GM21576 (cell line): ENCODE results near the gene CPNE4.
A peak's percentile ranks its signal among the peaks of the same experiment; 100 is the strongest.

Source experiments
- ATAC-seq: cut with Tn5 transposase; IDR thresholded peaks from one replicate; pipeline ENCODE4 v1.9.1; 2021; ENCODE audit warnings: mild to moderate bottlenecking, moderate library complexity; ENCODE audit not compliant: unreplicated experiment

CPNE4 gene

DNA sequence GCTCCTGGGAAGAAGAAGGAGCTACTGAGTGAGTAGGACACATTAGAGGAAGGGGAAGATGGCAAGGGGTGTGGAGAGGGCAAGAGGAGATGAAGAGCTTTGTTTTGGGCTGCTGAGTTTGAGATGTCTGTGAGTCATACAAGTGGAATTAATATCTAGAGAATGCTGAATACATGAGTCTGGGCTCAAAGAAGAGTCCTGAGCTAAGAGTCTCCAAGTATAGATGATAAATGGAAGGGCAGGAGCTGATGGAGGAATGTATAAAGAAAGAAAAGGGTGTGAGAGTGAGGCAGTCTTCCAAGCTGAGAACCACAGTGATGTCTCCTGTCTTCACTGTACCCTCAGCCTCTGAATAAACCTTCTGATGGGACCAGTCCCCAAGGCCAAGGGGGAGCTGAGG is 326.6 kb downstream of the CPNE4 start:
- ATAC-seq, result no peak

GRCh38 chr3:131705558-131706051 is 329.2 kb downstream of the CPNE4 start:
- peak; percentile 78 for ATAC-seq

DNA sequence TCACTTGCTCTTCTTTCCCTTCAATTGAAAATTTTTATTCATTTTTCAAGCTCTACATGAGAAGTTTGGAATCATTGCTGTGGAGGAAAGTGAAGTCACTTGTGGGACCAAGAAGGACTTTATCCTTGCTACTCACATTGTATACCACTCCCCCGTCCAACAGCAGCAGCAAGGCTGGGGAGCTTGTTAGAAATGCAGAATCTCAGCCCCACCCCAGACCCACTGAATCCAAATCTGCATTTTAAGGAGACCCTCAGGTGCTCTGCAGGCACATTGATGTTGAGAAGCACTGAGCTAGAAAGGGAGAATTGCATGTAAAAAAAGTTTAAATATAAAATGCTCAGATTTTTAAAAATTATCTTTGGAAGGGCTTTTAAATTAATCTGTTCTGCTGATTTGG is 329.7 kb downstream of the CPNE4 start:
- no peak for ATAC-seq

DNA sequence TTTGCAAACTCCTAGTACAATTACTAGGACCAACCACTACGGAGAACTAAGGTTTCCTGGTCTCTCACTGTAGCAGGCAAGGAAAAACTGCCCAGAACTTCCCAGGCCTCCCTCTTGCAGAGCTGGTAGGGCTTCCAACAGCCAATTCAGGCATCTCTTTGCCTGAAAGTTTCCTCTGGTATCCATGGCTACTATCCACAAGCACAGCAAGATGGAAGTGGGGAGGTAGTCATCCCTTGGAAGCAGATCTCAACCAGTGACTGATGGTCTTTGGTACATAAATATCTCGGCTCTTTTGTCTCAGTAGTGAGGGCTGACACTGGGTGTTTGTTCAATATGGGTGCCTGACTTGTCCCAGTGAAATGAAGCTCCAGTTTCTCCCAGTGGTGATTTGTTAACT is 330.7 kb downstream of the CPNE4 start:
- no peak for ATAC-seq

DNA sequence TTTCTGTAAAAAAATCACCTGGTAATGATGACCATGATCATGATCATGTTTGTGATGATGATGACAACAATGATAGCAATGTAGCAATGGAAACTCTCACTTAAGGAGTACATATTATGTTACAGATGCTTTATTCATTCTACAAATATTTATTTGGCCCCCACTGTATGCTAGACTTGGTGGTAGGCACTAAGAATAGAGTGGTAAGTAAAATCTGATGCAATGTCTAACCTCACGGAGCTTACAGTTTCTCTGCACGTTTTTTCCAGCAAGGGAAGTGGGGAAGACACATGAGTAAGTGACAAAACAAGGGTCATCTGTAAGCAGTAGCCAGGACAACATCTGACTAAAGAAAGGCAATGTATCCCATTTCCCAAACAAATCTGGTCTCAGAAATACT is 332.7 kb downstream of the CPNE4 start:
- no peak for ATAC-seq

GRCh38 chr3:131701153-131701770 is 333.6 kb downstream of the CPNE4 start:
- ATAC-seq, result no peak

- ATAC-seq, result no peak
These were observed 335.8 kb downstream of the CPNE4 start for GRCh38 chr3:131699001-131699400.

- ATAC-seq, result no peak
These were observed 340.4 kb downstream of the CPNE4 start for GRCh38 chr3:131694376-131694775.

DNA sequence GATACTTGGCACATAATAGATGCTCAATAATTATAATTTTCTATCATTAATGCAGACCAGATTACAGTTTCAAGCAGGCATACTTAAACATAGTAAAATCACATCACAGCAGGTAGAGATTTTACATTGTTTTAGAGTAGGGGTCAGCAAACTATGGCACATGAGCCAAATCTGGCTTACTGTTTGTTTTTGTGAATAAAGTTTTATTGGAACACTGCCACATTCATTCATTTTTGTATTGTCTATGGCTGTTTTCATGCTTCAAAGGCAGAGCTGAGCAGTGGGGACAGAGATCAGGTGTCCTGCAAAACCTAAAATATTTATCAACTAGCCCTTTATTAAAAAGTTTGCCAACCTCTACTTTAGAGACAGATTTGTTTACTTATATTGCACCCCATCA is 342.5 kb downstream of the CPNE4 start:
- ATAC-seq, result no peak

DNA sequence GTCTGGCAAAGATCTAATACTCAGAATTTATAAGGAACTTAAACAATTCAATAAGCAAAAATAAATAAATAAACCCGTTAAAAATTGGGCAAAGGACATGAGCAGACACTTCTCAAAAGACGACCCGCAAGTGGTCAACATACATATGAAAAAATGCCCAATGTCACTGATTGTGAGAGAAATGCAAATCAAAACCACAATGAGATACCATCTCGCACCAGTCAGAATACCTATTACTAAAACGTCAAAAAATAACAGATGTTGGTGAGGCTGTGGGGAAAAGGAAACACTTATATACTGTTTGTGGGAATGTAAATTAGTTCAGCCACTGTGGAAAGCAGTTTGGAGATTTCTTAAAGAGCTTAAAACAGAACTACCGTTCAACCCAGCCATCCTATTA is 344.0 kb downstream of the CPNE4 start:
- ATAC-seq, result no peak

- no peak for ATAC-seq
These were observed 346.4 kb downstream of the CPNE4 start for GRCh38 chr3:131688370-131688769.

DNA sequence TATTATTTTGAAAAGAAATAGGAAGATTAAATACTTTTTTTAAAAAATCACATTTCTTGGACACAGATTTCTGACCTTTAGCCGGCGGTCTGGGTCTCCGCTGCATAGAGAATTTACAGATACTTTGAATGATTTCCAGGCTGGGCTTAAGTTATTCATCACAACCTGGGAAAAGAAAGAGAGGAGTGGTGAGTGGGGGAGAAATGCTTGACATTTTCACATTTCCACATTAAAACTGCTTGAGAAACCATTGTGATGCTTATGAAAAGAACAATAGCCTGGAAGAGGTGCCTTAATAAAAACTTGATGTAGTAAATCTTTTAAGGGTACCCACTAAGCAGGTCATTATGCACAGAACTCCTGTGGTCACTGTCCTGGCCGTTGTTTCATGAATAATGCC is 365.2 kb downstream of the CPNE4 start:
- ATAC-seq, result no peak

DNA sequence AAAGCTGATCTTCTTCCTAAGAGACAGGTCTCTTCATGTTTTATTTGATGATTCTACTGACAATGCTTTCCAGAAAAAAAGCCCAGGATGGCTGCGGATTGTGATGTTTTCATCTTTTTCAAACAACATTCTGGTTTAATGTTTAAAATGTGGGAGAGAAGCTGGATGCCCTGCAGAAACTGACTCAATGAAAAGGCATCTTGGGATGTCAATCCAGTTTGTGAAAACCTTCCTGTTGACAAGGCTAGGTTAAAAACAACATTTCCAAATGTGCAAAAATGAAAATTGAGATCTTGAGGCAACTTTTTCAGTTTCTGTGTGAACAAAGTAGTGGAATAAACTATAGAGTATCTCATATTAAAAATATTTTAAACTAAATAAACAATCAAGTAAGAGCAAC is 376.0 kb downstream of the CPNE4 start:
- ATAC-seq, result no peak

- ATAC-seq, result no peak
These were observed 376.7 kb downstream of the CPNE4 start for GRCh38 chr3:131658115-131658514.

- no peak for ATAC-seq
These were observed 379.6 kb downstream of the CPNE4 start for GRCh38 chr3:131655070-131655690.

DNA sequence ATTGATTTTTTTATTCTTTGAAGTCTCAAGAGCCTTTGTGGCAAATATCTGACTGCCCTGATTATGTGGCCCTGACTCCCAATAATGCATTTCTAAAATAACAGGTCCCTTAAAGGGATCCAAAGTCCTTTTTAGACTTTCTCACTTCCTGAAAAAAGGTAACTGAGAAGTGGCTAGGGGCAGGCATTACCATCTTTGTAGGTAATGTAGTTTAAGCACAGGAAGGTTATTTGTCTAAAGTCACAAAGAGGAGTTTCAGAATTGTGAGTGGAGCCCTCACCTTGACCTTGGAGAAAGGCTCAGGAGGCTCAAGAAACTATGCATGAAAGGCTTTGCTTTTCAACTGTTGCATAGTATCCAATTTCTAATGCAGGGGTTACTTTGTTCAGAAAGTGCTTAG is 389.2 kb downstream of the CPNE4 start:
- ATAC-seq, result no peak

DNA sequence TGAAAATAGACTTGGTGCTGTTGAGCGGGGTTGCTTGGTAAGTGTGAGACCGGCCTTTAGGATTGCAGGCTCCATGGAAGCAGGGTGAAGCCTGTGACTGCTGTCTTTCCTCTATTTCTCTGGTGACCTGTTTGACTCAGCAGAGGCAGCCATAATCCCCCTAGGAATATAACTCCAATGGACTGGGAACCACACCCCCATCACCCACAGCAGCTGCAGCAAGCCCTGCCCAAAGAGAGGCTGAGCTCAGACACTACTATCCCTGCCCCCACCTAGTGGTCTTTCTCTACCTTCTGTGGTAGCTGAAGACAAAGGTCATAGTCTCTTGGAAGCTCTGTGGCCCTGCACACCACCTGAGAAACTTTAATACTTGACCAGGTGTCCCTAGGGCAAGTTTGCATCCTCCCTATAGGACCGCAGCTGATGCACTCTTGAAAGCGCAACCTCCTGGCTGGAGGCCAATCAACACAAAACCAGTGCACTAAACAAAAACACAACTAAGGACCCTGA is 398.5 kb downstream of the CPNE4 start:
- no peak for ATAC-seq

- ATAC-seq, result no peak
These were observed 404.0 kb downstream of the CPNE4 start for GRCh38 chr3:131630807-131631206.

- ATAC-seq, result peak; percentile 99
These were observed 404.7 kb downstream of the CPNE4 start for GRCh38 chr3:131630097-131630496.

DNA sequence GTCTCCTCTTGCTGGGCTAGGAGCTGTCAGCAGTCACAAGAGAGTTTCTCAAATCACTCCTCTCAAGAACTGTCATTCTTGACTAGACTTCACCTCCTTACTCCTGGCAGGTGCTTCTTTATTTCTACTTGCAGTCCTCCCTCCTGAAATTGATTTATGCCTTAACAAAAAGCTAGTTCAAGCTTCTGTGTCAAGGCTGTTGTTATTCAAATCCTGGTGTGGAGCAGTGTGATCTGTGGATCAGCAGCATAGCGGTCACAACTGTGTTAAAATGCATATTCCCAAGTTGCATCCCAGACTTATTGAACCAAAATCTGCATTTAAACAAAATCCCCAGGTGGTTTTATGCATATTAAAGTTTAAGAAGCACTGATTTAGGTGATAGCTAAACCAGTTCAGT is 411.4 kb downstream of the CPNE4 start:
- ATAC-seq, result no peak

DNA sequence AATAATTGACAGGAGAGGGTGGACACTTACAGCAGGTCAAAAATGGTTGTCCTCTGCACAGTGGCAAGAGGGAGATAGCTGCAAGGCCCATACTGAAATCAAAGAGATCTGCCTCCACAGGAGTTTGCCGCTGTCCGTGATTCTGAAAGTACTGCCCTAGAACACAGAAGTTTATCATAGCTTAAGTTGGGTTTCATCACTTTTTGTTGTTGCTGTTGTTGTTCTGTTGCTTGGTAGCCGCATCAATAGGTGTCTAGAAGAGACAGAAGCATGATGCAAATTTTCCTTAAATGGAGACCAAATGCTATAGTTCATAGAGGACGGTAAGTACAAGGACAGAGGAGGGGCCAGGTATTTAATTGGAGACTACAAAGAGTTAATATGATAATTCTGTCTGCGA is 412.1 kb downstream of the CPNE4 start:
- ATAC-seq, result no peak

- ATAC-seq, result no peak
These were observed 413.8 kb downstream of the CPNE4 start for GRCh38 chr3:131620977-131621376.

- no peak for ATAC-seq
These were observed 415.0 kb downstream of the CPNE4 start for GRCh38 chr3:131619821-131620220.
